ENCODE data around the gene RUSF1. TPM values are rescaled to one million over a fixed set of nuclear protein-coding genes. Genes with fewer than 3 reads are reported as not detected.

Gene RUSF1
- total and polyA plus RNA-seq, 9 of the 15 experiments (the other 6 are each of a cell fraction or from before 2014, with no cell fraction given) = 0.80 to 52.8 (median 27.6) TPM

DNA sequence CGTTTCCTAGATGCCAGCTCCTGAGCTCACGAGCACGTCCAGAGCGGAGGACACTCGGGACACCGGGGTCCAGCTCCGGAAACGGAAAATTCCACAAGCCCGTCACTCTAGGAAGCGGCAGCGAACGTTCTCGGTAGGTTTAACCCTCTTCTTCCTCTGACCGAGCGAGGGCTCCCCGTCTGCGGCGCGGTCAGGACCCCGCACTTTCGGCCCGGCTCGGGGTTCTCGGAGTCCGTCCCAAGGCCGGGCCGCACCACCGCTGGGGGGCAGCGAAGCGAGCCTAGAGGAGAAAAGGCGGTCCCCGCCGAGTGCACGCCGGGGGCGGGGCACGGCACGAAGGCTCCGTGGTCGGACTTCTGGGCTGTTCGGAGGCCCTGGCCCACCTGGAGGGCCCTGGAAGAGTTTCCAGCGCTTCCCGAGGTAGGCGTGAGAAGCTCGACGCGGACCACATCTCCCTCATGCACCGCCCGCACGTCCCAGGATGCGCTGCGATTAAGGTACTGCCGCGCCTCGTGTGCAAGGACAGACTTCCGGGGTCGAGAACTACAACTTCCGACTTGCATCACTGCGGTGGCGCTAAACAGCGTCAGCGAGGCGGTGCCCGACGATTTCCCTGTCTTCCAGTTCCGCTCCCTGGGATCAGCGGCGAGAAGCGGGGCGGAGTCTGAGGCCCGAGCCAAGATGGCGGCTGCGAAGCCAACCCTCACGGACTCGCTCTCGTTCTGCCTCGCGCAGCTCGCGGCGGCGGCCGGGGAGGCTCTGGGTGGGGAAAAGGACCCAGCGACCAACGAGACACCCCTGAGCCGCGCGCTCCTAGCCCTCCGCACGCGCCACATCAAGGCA, 49.1 kb downstream of the RUSF1 start, which contains the start of gene ARMC5 (continued):
- TF ChIP-seq, protein P1, sequence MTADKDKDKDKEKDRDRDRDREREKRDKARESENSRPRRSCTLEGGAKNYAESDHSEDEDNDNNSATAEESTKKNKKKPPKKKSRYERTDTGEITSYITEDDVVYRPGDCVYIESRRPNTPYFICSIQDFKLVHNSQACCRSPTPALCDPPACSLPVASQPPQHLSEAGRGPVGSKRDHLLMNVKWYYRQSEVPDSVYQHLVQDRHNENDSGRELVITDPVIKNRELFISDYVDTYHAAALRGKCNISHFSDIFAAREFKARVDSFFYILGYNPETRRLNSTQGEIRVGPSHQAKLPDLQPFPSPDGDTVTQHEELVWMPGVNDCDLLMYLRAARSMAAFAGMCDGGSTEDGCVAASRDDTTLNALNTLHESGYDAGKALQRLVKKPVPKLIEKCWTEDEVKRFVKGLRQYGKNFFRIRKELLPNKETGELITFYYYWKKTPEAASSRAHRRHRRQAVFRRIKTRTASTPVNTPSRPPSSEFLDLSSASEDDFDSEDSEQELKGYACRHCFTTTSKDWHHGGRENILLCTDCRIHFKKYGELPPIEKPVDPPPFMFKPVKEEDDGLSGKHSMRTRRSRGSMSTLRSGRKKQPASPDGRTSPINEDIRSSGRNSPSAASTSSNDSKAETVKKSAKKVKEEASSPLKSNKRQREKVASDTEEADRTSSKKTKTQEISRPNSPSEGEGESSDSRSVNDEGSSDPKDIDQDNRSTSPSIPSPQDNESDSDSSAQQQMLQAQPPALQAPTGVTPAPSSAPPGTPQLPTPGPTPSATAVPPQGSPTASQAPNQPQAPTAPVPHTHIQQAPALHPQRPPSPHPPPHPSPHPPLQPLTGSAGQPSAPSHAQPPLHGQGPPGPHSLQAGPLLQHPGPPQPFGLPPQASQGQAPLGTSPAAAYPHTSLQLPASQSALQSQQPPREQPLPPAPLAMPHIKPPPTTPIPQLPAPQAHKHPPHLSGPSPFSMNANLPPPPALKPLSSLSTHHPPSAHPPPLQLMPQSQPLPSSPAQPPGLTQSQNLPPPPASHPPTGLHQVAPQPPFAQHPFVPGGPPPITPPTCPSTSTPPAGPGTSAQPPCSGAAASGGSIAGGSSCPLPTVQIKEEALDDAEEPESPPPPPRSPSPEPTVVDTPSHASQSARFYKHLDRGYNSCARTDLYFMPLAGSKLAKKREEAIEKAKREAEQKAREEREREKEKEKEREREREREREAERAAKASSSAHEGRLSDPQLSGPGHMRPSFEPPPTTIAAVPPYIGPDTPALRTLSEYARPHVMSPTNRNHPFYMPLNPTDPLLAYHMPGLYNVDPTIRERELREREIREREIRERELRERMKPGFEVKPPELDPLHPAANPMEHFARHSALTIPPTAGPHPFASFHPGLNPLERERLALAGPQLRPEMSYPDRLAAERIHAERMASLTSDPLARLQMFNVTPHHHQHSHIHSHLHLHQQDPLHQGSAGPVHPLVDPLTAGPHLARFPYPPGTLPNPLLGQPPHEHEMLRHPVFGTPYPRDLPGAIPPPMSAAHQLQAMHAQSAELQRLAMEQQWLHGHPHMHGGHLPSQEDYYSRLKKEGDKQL (CRISPR knock-in tag; IDR thresholded peaks at IDR 0.05; ENCODE audit: borderline replicate concordance) = no peak
- TF ChIP-seq ZNF79 (CRISPR knock-in tag; IDR thresholded peaks at IDR 0.05; ENCODE audit: low read depth) = no peak
- TF ChIP-seq, protein P2, sequence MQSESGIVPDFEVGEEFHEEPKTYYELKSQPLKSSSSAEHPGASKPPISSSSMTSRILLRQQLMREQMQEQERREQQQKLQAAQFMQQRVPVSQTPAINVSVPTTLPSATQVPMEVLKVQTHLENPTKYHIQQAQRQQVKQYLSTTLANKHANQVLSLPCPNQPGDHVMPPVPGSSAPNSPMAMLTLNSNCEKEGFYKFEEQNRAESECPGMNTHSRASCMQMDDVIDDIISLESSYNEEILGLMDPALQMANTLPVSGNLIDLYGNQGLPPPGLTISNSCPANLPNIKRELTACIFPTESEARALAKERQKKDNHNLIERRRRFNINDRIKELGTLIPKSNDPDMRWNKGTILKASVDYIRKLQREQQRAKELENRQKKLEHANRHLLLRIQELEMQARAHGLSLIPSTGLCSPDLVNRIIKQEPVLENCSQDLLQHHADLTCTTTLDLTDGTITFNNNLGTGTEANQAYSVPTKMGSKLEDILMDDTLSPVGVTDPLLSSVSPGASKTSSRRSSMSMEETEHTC (IDR thresholded peaks at IDR 0.05) = 0 out of 2 replicates have a peak, but pooled peaks have one; percentile 30
- peak; percentile 58; the same call in 1 of the 2 replicates for TF ChIP-seq ZNF57 (CRISPR knock-in tag; IDR thresholded peaks at IDR 0.05)
- TF ChIP-seq, protein P3, sequence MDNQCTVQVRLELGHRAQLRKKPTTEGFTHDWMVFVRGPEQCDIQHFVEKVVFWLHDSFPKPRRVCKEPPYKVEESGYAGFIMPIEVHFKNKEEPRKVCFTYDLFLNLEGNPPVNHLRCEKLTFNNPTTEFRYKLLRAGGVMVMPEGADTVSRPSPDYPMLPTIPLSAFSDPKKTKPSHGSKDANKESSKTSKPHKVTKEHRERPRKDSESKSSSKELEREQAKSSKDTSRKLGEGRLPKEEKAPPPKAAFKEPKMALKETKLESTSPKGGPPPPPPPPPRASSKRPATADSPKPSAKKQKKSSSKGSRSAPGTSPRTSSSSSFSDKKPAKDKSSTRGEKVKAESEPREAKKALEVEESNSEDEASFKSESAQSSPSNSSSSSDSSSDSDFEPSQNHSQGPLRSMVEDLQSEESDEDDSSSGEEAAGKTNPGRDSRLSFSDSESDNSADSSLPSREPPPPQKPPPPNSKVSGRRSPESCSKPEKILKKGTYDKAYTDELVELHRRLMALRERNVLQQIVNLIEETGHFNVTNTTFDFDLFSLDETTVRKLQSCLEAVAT (IDR thresholded peaks at IDR 0.05) = peak in 1 of 2 experiments; percentile 22; a peak in 1 of 4 replicates
- TF ChIP-seq, protein P4, sequence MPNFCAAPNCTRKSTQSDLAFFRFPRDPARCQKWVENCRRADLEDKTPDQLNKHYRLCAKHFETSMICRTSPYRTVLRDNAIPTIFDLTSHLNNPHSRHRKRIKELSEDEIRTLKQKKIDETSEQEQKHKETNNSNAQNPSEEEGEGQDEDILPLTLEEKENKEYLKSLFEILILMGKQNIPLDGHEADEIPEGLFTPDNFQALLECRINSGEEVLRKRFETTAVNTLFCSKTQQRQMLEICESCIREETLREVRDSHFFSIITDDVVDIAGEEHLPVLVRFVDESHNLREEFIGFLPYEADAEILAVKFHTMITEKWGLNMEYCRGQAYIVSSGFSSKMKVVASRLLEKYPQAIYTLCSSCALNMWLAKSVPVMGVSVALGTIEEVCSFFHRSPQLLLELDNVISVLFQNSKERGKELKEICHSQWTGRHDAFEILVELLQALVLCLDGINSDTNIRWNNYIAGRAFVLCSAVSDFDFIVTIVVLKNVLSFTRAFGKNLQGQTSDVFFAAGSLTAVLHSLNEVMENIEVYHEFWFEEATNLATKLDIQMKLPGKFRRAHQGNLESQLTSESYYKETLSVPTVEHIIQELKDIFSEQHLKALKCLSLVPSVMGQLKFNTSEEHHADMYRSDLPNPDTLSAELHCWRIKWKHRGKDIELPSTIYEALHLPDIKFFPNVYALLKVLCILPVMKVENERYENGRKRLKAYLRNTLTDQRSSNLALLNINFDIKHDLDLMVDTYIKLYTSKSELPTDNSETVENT (CRISPR knock-in tag; IDR thresholded peaks at IDR 0.05) = peak; percentile 59
- no peak for TF ChIP-seq ETV6 (IDR thresholded peaks at IDR 0.05; ENCODE audit: borderline replicate concordance in 1 of 2, low read depth in 2 of 2, low read length in 1 of 2)
- 0 out of 2 replicates have a peak, but pooled peaks have one; percentile 47 for TF ChIP-seq ETV6 (CRISPR knock-in tag; IDR thresholded peaks at IDR 0.05; ENCODE audit: borderline replicate concordance)
- TF ChIP-seq CCNT2 (IDR thresholded peaks at IDR 0.05; ENCODE audit: borderline replicate concordance, extremely low read depth, insufficient read length, low read depth, low read length) = peak; percentile 61
- 0 out of 2 replicates have a peak, but pooled peaks have one; percentile 58 for TF ChIP-seq NR3C1 (CRISPR knock-in tag; IDR thresholded peaks at IDR 0.05)
- peak; percentile 95 for TF ChIP-seq ZNF143 (CRISPR knock-in tag; IDR thresholded peaks at IDR 0.05)
- peak; percentile 87; the same call in 1 of the 2 replicates for TF ChIP-seq SMAD3 (CRISPR knock-in tag; conservative IDR thresholded peaks at IDR 0.05)
- peak; percentile 99 for TF ChIP-seq EP400 (IDR thresholded peaks at IDR 0.05)
- TF ChIP-seq COPS2 (conservative IDR thresholded peaks at IDR 0.05) = no peak
- TF ChIP-seq SMARCB1 (IDR thresholded peaks at IDR 0.05; ENCODE audit: insufficient read length, low read depth) = no peak
- peak; percentile 90 for TF ChIP-seq CXXC5 (CRISPR knock-in tag; IDR thresholded peaks at IDR 0.05)

Data from K562 (cell line).